HG03521 (cell line): ENCODE results near the gene SLC12A8.

Experiments
- ATAC-seq: cut with Tn5 transposase; IDR thresholded peaks from one replicate; pipeline ENCODE4 v1.9.1; 2021; ENCODE audit warnings: mild to moderate bottlenecking, moderate library complexity; ENCODE audit not compliant: unreplicated experiment

Gene SLC12A8

DNA sequence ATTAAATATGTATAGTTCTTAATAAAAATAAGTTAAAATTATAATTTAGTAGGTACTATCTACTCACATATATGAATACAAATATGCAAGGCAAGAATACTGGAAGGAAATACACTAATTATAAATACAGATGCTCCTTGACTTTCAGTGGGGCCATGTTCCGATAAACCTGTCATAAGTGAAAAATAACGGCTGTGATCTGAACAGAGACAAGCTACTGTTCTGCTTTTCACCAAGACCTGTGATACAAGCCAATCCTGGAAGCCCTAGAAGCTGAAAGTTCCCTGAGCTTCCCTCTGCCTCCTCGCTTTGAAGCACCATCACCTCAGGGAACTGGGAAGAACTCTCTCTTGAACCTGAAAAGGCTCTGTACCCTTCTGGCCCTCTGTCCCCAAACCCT lies 55.4 kb downstream of the SLC12A8 start:
- ATAC-seq: no peak

DNA sequence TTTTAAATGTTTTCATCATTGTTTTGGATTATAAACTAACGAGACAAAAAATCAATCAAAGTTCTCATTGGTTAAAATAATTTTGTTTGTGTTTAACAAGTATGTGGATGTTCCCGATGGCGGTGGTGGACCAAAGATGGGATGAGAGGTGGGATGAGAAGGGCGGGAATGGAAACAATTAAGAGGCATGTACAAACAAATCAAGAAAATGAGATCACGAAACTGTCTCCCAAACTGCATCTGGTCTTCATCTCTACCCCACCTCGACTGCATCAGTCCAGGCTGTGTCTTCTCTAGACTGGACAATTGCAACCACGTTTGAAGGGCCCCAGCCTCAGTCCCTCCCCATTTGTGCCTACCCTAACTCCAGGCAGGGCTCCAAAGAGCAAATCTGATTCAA lies 56.1 kb downstream of the SLC12A8 start:
- ATAC-seq: no peak

DNA sequence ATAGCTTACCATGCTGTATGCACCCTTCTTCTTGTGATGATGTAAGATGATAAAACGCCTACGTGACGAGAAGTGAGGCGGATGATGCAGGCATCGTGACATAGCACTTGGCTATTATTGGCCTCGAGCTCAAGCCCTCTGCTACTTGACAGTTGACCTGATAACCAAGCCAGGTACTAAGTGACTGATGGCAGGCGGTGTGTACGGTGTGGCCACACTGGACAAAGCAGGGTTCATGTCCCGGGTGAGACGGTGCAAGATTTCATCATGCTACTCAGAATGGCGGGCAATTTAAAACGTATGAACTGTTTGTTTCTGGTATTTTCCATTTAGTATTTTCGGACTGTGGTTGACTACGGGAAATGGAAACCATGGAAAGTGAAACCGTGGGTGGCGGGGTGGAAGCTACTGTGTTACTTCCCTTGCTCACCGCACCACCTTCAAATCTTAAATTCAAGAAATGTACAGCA lies 57.7 kb downstream of the SLC12A8 start:
- no peak for ATAC-seq

GRCh38 chr3:125154110-125154509 lies 58.4 kb downstream of the SLC12A8 start:
- no peak for ATAC-seq

DNA sequence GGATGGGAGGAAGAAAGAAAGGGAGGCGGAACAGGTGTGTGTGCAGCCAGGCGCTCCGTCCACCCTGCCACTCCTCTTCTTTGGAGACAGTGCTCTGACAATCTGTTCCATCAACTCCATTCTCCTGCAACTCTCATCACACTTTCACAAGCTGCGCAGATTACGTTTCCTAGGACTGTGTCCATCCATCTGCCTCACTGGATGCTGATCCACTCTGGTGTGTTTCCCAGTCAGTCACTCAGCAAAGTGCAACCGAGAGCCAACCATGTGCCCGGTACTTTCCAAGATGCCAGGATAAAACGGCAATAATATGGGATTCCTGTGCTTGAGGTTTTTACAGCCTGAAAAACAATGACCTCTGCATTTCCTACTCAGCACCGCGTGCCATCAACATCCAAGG lies 59.6 kb downstream of the SLC12A8 start:
- no peak for ATAC-seq

DNA sequence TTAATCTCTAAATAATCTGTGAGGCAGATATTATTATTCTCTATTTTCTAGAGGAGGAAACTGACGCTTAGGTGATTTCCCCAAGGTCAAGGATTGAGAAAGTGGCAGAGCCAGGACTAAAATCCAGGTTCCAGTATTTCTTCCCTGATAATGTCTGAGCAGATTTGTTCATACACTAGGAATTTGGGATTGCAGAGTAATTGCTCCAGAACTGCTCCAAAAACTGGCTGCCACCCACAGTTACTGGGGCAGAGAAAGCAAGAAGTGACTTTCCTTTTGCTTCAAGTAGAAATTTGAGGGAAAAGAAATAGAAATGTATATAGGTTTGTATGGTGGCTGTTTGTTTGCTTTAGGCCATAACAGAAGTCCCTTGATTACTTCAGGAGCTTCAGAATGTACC lies 60.6 kb downstream of the SLC12A8 start:
- no peak for ATAC-seq

DNA sequence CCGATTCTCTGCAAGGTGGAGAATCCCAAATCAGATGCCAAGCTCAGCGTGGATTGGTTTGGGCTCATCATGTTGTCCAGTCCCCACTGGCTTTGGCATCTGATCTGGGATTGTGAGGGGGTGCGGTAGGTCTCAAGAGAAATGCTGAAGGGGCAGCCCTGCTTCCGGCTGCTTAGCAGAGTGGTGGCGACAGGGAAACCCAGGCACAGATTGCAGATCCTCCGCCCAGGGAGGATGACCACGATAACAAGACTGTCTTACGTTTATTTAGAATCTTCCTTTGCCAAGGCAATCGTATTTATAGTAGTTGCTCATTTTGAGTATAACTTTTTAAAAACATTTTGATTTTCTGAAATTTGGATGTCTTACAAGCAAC lies 61.1 kb downstream of the SLC12A8 start:
- no peak for ATAC-seq

- no peak for ATAC-seq
Measured at GRCh38 chr3:125150525-125151441, 61.8 kb downstream of the SLC12A8 start.

DNA sequence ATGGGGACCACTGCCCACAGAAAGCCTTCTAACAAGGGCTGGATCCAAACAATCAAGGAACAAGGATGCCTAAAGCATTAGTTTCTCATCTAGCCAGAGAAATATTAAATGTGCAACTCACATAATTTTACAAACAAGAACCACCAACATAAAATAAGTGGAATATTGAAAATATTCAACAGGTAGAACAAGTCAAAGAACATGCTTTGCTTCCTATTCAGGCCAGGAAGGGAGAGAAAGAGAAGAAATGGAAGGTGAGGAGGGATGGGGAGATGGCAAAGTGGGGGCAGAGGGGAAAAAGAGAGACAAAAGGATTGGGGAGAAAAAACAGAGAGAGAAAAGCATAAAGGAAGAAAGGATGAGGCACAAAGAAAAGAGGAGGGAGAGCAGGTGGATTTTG lies 63.1 kb downstream of the SLC12A8 start:
- no peak for ATAC-seq

DNA sequence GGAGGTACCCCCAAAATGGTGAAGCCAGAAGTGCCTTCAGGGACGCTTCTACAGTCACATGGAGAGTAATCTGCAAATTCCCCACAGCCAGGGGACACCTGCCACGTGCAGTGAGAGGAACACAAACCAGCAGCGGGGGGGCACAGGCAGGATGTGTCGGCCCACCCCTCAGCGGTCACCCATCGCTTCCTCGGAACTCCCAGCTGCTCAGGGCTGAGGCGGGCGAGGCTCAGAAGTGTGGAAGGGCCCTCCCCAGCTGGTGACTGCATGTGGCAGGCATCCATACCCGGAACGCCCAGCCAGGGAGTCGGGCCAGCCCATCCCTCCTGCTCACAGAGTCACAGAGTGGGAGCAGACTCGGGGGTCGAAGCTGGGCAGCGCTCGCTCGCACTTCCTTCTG lies 63.7 kb downstream of the SLC12A8 start:
- no peak for ATAC-seq

DNA sequence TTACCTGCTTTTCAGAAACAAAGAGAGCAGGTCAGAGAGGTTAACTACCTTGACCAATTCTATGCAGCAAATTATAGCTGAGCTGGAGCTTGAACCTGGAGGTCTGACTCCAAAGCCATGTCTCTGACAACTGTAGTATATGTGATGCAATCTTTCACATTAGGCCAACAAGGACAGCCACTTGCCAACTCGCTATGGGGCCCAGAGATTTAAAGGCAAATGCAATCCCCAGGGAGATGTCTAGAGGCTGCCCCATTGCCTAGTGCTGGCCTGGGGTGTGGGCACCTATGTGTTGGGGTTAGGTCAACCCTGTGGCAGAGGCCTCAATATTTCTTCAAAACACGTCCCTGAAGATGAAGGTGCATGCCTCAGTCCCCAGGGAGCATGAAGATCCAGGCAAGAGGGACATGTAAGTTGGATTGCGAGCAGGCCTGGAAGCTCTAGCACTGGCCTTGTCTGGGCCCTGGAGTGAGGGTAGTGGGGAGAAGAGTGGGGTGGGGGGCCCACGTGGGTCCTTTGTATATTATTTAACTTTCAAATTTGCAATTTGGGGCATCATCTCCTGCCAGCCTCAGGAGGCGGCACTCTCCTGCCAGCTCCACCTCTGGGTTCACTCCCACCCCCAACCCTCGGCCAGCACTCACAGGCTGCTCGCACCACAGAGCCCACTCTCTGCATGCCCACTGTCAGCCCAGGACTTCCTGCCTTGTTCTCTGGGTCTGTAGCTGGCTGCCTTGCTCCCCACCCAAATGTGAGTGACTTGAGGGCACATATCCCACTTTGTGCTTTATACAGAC lies 64.3 kb downstream of the SLC12A8 start:
- no peak for ATAC-seq

- ATAC-seq: no peak
Measured at GRCh38 chr3:125147491-125147820, 65.1 kb downstream of the SLC12A8 start.

DNA sequence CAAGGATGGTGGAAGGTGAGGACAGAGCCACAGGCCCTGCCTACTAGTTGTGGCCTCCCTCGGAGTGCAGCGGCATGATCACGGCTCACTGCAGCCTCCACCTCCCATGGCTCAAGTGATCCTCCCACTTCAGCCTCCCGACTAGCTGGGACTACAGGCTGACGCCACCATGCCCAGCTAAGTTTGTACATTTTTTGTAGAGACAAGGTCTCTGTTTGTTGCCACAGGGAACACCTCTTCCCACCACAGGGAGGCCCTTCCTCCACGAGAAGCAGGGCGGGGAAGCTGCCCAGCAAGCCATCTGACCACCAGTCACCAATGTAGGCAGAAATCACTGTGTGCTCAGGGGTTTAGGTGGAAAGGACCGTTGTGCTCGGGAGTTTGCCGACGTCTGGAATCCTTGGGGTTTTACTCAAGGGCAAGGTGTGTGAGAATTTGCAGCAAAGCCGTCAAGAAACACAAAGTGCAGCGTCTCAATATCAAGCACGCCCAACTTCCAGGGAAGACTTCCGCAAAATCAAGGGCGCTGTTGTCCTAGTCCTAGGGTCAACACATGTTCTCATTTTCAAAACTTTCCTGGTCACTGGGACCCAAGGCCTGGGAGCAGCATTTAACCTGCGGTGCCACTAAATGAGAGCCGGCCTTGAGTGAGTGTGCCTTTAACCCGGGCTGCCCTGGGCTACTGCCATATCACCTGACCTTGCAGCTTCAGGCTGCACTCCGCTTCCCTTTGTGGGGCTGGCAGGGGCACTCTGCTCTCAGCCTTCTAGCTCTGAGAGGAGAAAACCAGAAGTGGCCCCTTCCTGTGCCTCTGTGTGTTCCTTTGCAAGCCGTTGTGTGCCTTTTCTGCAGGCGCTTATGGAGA lies 65.7 kb downstream of the SLC12A8 start:
- ATAC-seq: no peak

- ATAC-seq: no peak
Measured at GRCh38 chr3:125145751-125146475, 66.6 kb downstream of the SLC12A8 start.

GRCh38 chr3:125144653-125145314 lies 67.8 kb downstream of the SLC12A8 start:
- ATAC-seq: no peak

DNA sequence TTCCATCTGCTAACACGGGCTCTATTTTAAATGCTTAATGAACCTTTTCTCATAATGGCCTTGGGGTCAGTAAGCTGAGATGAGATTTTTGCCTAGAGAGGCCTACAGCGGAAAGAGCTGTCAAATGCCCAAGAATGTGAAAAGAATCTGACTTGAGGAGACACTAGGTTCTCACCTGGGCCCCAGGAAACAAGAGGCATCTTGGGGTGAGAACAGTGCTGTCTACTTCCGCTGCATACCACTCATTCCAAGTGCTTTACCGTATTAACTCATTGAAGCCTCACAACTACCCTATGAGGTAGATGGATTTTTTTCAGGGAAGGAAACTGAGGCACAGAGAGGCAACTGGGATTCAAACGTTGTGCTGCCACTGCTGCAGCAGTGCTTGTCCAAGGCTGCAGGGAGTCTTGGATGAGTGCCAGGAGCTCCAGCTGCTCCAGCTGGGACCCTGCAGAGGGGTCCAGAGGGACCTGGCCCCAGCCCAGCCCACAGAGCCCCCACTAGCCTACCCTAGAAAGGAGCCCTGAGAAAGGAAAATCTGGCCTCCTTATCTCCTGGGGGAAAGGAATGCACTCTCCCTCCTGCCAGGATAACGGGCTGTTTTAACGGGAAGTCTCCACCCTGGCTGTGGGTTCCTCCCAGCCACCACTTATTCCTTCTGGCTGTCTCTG lies 68.4 kb downstream of the SLC12A8 start:
- ATAC-seq: no peak

DNA sequence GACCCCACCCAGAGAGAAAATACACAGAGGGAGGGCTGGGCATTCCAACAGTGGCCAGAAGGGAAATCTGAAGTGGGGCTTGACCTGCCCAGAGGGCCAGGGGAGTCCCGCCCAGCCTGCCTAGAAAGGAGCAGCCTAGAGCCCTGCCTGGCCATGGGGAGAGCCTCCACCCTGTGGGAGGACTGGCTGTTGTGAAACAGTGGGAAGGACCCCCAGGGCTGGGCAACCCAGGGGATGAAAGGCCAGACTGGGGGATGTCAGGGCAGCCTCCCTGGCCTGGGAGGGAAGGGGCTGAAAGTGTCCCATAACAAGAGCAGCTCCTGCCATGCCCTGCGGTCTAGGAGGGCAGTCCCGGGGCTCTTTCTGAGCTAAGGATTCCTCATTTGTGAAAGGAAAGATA lies 69.0 kb downstream of the SLC12A8 start:
- ATAC-seq: no peak

DNA sequence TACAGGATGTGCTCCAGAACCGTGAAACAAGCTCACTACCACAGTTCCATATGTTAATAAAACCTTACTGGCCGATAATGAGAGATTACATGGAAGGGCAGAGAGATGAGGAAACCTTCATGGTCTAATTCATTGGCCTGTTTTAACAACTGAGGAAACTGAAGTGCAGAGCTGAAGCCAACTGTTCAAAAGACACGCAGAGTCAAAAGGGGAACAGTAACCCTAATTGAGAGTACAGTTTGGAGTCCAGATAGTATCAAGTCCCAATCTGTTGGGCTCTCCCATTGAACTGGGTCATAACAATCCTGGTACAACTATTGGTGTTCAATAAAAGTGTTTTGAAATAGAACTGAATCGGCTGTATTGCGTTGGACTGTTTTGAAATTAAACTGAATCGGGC lies 69.6 kb downstream of the SLC12A8 start:
- ATAC-seq: no peak

DNA sequence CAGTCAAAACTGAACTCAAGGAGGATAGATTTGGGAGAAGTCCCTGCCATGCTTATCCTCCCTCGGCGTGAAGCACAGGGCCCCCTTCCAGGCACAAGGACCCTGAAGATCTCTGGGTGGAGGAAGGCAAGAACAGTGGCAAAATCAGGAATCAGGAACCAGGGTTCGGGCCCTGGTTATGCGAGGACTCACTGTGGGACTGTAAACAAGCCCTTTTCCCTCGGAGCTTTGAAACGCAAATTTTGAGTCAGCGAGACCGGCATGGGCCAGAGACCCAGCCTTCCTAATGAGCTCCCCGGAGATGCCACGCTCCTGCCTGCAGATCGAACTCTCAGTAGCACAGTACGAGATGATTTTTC lies 70.1 kb downstream of the SLC12A8 start:
- ATAC-seq: no peak
